ENCODE measurements around the gene SCAPER.
"Not testable (repeated sequence)": the region's sequence is repeated elsewhere in the genome, so short reads cannot be mapped to it uniquely, and the experiment has no call there.

Gene SCAPER

GRCh38 chr15:76861815-76862397, 43.2 kb downstream of the SCAPER start:
- no peak for DNase-seq (ENCODE audit: low read depth in 2 of 3, low spot score in 2 of 3)

- no peak for DNase-seq (ENCODE audit: low read depth in 2 of 3, low spot score in 2 of 3)
Observed at GRCh38 chr15:76860201-76860600, 44.9 kb downstream of the SCAPER start.

- DNase-seq (ENCODE audit: low read depth in 2 of 3, low spot score in 2 of 3), result not testable (repeated sequence)
Observed at GRCh38 chr15:76850367-76850766, 54.8 kb downstream of the SCAPER start.

GRCh38 chr15:76846782-76847181, 58.4 kb downstream of the SCAPER start:
- no peak for DNase-seq (ENCODE audit: low read depth in 2 of 3, low spot score in 2 of 3)

GRCh38 chr15:76844096-76844495, 61.0 kb downstream of the SCAPER start:
- no peak for DNase-seq (ENCODE audit: low read depth in 2 of 3, low spot score in 2 of 3)

- no peak for DNase-seq (ENCODE audit: low read depth in 2 of 3, low spot score in 2 of 3)
Observed at GRCh38 chr15:76843269-76843668, 61.9 kb downstream of the SCAPER start.

- DNase-seq (ENCODE audit: low read depth in 2 of 3, low spot score in 2 of 3), result no peak
Observed at GRCh38 chr15:76840830-76841460, 64.2 kb downstream of the SCAPER start.

- DNase-seq (ENCODE audit: low read depth in 2 of 3, low spot score in 2 of 3), result no peak
Observed at GRCh38 chr15:76839173-76839572, 66.0 kb downstream of the SCAPER start.

- DNase-seq (ENCODE audit: low read depth in 2 of 3, low spot score in 2 of 3), result no peak
Observed at GRCh38 chr15:76837474-76837873, 67.7 kb downstream of the SCAPER start.

GRCh38 chr15:76829939-76830338, 75.2 kb downstream of the SCAPER start:
- no peak for DNase-seq (ENCODE audit: low read depth in 2 of 3, low spot score in 2 of 3)

GRCh38 chr15:76823890-76824289, 81.2 kb downstream of the SCAPER start:
- DNase-seq (ENCODE audit: low read depth in 2 of 3, low spot score in 2 of 3), result no peak

GRCh38 chr15:76823303-76823702, 81.8 kb downstream of the SCAPER start:
- no peak for DNase-seq (ENCODE audit: low read depth in 2 of 3, low spot score in 2 of 3)

GRCh38 chr15:76818926-76819325, 86.2 kb downstream of the SCAPER start:
- not testable (repeated sequence) for DNase-seq (ENCODE audit: low read depth in 2 of 3, low spot score in 2 of 3)

GRCh38 chr15:76815421-76815820, 89.7 kb downstream of the SCAPER start:
- DNase-seq (ENCODE audit: low read depth in 2 of 3, low spot score in 2 of 3), result no peak

GRCh38 chr15:76812381-76812780, 92.8 kb downstream of the SCAPER start:
- DNase-seq (ENCODE audit: low read depth in 2 of 3, low spot score in 2 of 3), result no peak

GRCh38 chr15:76809412-76810103, 95.6 kb downstream of the SCAPER start:
- DNase-seq (ENCODE audit: low read depth in 2 of 3, low spot score in 2 of 3), result no peak

GRCh38 chr15:76803049-76803571, 102.0 kb downstream of the SCAPER start:
- DNase-seq (ENCODE audit: low read depth in 2 of 3, low spot score in 2 of 3), result no peak

- no peak for DNase-seq (ENCODE audit: low read depth in 2 of 3, low spot score in 2 of 3)
Observed at GRCh38 chr15:76802411-76802810, 102.7 kb downstream of the SCAPER start.

- DNase-seq (ENCODE audit: low read depth in 2 of 3, low spot score in 2 of 3), result no peak
Observed at GRCh38 chr15:76799760-76800159, 105.4 kb downstream of the SCAPER start.

GRCh38 chr15:76795217-76795616, 109.9 kb downstream of the SCAPER start:
- no peak for DNase-seq (ENCODE audit: low read depth in 2 of 3, low spot score in 2 of 3)

- no peak for DNase-seq (ENCODE audit: low read depth in 2 of 3, low spot score in 2 of 3)
Observed at GRCh38 chr15:76793162-76793561, 112.0 kb downstream of the SCAPER start.

GRCh38 chr15:76791511-76791910, 113.6 kb downstream of the SCAPER start:
- DNase-seq (ENCODE audit: low read depth in 2 of 3, low spot score in 2 of 3), result no peak

Measured in activated CD8-positive, alpha-beta memory T cell treated with anti-CD3 and anti-CD28 coated beads for 48 hours (primary cell).